Measurements from ENCODE around the gene EYS. TPM values are rescaled to one million over a fixed set of nuclear protein-coding genes. Genes with fewer than 3 reads are reported as not detected.

The EYS gene
- total RNA-seq, 1 donor from 2014 or later, result 0.06 TPM

DNA sequence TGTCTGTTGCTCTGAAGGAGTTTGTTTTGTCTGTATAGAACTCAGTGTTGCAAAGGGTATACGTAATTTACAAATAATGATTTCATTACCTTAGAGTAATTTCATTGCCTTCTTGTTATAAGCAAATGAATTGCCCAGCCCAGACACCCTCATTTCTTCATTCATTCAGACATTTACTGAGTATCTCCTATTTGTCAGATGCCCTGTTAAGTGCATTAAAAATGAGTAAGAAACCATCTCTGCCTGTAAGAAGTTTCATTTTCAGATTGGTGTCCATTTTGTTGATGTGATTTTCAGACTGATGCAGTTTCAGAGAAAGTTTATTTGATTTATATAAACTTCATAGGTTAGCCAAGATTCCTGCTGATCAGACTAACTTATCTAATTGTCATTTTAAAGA is 1642.1 kb downstream of the EYS start:
- TF ChIP-seq, protein P1, sequence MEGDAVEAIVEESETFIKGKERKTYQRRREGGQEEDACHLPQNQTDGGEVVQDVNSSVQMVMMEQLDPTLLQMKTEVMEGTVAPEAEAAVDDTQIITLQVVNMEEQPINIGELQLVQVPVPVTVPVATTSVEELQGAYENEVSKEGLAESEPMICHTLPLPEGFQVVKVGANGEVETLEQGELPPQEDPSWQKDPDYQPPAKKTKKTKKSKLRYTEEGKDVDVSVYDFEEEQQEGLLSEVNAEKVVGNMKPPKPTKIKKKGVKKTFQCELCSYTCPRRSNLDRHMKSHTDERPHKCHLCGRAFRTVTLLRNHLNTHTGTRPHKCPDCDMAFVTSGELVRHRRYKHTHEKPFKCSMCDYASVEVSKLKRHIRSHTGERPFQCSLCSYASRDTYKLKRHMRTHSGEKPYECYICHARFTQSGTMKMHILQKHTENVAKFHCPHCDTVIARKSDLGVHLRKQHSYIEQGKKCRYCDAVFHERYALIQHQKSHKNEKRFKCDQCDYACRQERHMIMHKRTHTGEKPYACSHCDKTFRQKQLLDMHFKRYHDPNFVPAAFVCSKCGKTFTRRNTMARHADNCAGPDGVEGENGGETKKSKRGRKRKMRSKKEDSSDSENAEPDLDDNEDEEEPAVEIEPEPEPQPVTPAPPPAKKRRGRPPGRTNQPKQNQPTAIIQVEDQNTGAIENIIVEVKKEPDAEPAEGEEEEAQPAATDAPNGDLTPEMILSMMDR (conservative IDR thresholded peaks at IDR 0.05; ENCODE audit: low read depth, low read length), result no peak
- DNase-seq (ENCODE audit: low read depth), result no peak
- H3K4me3 ChIP-seq (ENCODE audit: low read depth, low read length), result no peak overlapping the region

GRCh38 chr6:64062960-64063683 is 1643.9 kb downstream of the EYS start:
- no peak for DNase-seq (ENCODE audit: low read depth)

GRCh38 chr6:64054861-64055260 is 1652.2 kb downstream of the EYS start:
- no peak overlapping the region for H3K4me3 ChIP-seq (ENCODE audit: low read depth, low read length)
- TF ChIP-seq, protein P1 (conservative IDR thresholded peaks at IDR 0.05; ENCODE audit: low read depth, low read length), result no peak
- DNase-seq (ENCODE audit: low read depth), result no peak

More at GRCh38 chr6:64062960-64063683, 1643.9 kb downstream of the EYS start:
- no peak overlapping the region for H3K4me3 ChIP-seq (ENCODE audit: low read depth, low read length)
- TF ChIP-seq, protein P1 (conservative IDR thresholded peaks at IDR 0.05; ENCODE audit: low read depth, low read length), result no peak

- DNase-seq (ENCODE audit: low read depth), result no peak
- H3K4me3 ChIP-seq (ENCODE audit: low read depth, low read length), result no peak overlapping the region
- TF ChIP-seq, protein P1 (conservative IDR thresholded peaks at IDR 0.05; ENCODE audit: low read depth, low read length), result no peak
These were observed 1656.4 kb downstream of the EYS start for GRCh38 chr6:64050590-64050989.

- TF ChIP-seq, protein P1 (conservative IDR thresholded peaks at IDR 0.05; ENCODE audit: low read depth, low read length), result no peak
- no peak overlapping the region for H3K4me3 ChIP-seq (ENCODE audit: low read depth, low read length)
- no peak for DNase-seq (ENCODE audit: low read depth)
These were observed 1657.3 kb downstream of the EYS start for GRCh38 chr6:64049736-64050135.

DNA sequence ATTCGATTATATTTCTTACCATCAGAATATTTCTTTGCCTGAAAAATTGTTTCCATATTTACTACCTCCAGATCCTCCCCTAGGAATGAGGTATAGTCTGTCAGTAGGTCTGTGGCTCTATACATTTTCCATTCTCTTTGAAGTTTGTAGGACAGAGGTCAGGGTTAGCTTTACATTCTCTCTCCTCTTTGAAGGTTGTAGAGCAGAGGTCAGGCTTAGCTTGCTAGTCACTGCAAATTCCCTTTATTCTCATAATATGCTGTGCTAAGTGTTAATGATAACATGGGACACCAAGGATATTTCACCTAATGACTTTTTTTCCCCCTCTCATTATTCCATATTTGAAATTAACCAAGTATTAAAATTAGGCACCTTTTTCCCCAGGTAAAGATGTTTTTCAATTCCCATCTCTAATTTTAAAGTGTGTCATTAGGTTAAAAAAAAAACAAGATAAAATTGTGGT is 1660.2 kb downstream of the EYS start:
- H3K4me3 ChIP-seq (ENCODE audit: low read depth, low read length), result no peak overlapping the region
- TF ChIP-seq, protein P1 (conservative IDR thresholded peaks at IDR 0.05; ENCODE audit: low read depth, low read length), result no peak
- no peak for DNase-seq (ENCODE audit: low read depth)

DNA sequence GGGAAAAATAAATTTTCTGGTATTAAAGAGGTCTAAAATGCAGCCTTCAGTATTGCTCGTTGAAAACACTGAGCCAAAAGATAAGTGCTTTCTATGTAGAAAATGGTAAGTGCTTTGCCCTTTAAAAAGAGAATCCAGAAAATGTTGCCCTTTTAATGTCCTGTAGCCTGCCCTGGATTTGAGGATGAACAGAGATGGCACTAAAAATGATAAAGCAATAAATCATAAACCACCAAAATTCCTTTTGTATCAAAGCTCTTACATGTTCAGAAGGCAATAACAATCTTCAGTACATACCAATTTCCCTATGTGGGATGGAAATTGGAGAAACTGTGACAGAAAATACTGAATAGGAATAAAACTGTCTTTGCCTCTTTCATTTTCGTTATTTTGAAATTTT is 1665.7 kb downstream of the EYS start:
- no peak for DNase-seq (ENCODE audit: low read depth)
- H3K4me3 ChIP-seq (ENCODE audit: low read depth, low read length), result no peak overlapping the region
- TF ChIP-seq, protein P1 (conservative IDR thresholded peaks at IDR 0.05; ENCODE audit: low read depth, low read length), result no peak

Measured in epithelial cell of proximal tubule (primary cell).